GM18858 (cell line): Measurements from ENCODE around the gene BUB1B.

Experiments
- ATAC-seq: cut with Tn5 transposase; IDR thresholded peaks from one replicate; pipeline ENCODE4 v1.9.1; 2021; ENCODE audit not compliant: unreplicated experiment

BUB1B gene

GRCh38 chr15:40252438-40253166 is 91.7 kb downstream of the BUB1B start:
- no peak for ATAC-seq

DNA sequence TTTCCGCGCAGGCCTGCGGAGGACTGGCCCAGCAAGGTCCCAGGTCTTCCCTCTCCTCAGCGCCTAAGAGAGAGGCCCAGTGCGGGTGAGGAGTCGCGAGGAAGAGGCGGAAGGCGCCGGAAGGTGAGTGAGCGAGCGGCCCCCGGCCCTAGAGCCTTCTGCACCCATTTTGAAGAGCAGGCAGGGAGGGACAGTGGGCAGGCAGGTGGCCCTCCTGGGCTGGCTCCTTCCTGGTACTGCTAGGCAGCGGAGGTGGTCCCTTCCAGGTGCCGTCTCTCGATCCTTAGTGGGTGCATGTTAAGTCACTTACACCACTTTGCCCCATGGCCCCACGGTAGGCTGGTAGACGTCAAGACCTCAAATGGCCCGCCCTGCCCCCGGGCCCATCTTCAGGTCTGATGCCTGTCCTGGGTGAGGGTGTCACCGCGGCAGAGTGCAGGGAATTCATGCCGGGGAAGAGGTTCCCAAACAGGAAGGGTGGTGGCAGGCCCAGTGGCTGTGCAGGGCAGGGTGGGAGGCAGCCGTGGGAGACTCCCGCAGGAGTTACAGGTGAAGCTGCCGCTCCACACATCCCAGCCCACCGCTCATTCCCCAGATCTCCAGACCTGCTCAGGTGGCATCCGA is 92.4 kb downstream of the BUB1B start:
- no peak for ATAC-seq

- ATAC-seq = no peak
These were observed 93.6 kb downstream of the BUB1B start for GRCh38 chr15:40254452-40254851.

GRCh38 chr15:40255033-40255432 is 94.2 kb downstream of the BUB1B start:
- ATAC-seq = no peak

DNA sequence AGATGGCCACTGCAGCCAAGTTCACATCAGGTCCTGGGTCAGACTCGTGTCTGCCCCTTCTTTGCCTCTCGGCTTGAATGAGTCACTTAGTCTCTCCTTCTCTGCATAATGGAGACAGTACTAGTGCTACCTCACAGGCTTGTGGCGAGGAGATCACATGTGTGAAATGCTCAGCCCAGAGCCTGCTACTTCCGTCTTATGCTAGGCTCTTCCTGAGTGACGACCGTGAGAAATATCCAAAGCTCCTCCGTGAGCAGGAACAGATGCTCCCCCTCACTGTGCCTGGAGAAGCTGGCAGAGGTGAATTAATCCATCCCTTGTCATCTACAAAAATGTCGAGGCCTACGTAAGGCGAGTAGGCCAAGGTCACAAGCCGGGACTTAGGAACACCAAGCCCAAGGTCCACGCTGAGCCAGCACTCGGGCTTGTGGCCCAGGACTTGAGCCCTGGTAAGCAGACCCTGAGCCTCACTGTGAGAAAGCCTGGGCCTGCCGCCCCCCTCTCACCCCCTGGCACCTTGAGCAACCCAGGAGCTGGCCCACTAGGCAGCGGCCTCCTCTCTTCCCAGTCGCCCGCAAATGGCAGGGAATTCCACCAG is 95.9 kb downstream of the BUB1B start:
- no peak for ATAC-seq

GRCh38 chr15:40257656-40258450 is 97.0 kb downstream of the BUB1B start:
- no peak for ATAC-seq

DNA sequence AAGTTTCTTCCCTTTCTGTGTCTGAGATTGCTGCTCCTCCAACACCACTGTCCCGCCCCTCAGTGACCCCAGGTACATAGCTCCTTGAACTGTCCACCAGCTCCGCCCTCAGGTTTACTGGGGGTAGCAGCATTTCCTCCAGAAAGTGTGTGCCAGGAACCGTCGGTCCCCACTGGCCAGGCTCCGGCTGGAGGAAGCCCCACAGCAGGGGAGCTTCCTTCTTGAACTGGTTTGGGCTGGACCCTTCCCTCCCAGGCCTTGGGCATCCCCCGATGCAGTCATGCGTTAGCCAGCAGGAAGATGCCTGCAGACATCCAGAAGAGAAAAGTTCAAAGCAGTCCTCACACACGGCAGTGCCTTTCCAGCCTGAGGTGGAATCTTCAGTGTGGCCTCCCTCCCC is 97.7 kb downstream of the BUB1B start:
- ATAC-seq = no peak

DNA sequence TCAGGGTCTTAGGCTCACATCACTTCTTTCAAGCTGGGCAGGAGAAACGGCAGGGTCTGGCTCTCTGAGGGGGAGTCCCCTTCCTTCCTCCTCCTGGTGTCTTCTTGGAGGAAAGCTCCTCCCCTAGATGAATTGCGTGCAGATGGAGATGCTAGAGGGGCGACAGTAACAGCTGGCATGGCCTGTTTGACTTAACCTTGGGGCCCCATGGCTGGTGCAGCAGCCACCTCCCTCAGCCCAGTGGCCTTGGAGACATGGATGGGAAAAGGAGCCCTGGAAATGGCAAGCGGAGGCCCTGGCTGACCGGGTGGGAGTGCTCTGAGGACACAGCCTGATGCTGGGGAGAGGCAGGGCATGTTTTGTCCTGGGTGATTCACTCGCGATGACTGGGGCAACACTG is 98.2 kb downstream of the BUB1B start:
- ATAC-seq = no peak

- ATAC-seq = no peak
These were observed 102.3 kb downstream of the BUB1B start for GRCh38 chr15:40263024-40263754.

GRCh38 chr15:40264321-40265153 is 103.7 kb downstream of the BUB1B start:
- ATAC-seq = no peak

GRCh38 chr15:40265355-40265754 is 104.5 kb downstream of the BUB1B start:
- ATAC-seq = no peak

DNA sequence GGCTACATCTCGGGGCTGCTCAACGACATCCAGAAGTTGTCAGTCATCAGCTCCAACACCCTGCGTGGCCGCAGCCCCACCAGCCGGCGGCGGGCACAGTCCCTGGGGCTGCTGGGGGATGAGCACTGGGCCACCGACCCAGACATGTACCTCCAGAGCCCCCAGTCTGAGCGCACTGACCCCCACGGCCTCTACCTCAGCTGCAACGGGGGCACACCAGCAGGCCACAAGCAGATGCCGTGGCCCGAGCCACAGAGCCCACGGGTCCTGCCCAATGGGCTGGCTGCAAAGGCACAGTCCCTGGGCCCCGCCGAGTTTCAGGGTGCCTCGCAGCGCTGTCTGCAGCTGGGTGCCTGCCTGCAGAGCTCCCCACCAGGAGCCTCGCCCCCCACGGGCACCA is 105.0 kb downstream of the BUB1B start:
- ATAC-seq = no peak

- ATAC-seq = no peak
These were observed 106.0 kb downstream of the BUB1B start for GRCh38 chr15:40266828-40267304.

DNA sequence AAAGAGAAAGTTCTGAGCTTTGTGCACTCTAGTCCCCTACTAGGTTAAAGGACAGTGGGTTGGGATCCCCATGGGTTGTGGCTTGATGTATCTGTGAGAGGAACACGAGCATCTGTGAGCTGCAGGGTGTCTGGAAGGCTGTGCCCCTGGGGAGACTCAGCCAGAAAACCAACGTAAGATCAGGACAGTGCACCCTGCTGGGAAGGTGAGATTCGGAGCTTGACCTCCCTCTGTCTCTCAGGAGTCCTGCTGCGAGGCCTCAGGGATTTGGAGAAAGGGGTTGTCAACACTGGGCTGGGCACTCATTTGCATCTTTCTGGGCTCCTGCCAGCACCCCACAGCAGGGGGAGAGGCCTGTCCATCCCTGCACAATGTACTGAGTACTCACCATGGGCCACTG is 106.8 kb downstream of the BUB1B start:
- no peak for ATAC-seq

DNA sequence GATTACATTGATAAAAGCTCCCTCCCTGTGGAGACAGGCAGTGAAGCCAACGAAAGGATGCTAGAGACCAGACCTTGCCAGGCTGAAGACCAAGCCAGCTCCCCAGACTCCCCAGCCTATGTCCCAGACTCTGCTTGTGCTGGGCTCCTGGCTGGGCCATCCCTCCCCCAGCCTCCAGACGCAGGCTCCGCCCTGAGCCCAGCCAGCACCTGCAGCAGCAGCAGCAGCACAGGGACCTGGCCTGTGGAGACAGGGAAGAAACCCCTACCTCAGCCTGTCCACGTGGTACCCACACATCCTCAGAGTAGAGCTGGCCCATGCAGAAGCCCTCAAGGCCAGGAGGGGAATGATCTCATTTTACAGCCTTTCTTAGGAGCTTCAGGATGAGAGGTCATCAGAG is 108.7 kb downstream of the BUB1B start:
- ATAC-seq = no peak

GRCh38 chr15:40270246-40270995 is 109.6 kb downstream of the BUB1B start:
- no peak for ATAC-seq
